ENCODE data around the gene FAM169A. TPM values are rescaled to one million over a fixed set of nuclear protein-coding genes. Genes with fewer than 3 reads are reported as not detected.

Gene FAM169A
- total and polyA plus RNA-seq, 8 donors, result under 0.01 to 11.2 (median 0.35) TPM; not detected in 1

GRCh38 chr5:74766849-74767578, 99.2 kb downstream of the FAM169A start, which contains the start of the genes GFM2 and NSA2:
TSS of gene GFM2 (minus strand) at chr5:74767117. CDS start at chr5:74763742, 3,375 bp downstream.
TSS of gene NSA2 (plus strand) at chr5:74767249. CDS start at chr5:74767361, 112 bp downstream.
- H3K27me3 ChIP-seq, result no peaks in the 10 kb centered on the region
- H3K27ac ChIP-seq, result peak within 1 kb of the TSS; percentile 79 to 88 (median 86)
- peak; percentile 95 to 98 for DNase-seq
- TF ChIP-seq, protein P1, sequence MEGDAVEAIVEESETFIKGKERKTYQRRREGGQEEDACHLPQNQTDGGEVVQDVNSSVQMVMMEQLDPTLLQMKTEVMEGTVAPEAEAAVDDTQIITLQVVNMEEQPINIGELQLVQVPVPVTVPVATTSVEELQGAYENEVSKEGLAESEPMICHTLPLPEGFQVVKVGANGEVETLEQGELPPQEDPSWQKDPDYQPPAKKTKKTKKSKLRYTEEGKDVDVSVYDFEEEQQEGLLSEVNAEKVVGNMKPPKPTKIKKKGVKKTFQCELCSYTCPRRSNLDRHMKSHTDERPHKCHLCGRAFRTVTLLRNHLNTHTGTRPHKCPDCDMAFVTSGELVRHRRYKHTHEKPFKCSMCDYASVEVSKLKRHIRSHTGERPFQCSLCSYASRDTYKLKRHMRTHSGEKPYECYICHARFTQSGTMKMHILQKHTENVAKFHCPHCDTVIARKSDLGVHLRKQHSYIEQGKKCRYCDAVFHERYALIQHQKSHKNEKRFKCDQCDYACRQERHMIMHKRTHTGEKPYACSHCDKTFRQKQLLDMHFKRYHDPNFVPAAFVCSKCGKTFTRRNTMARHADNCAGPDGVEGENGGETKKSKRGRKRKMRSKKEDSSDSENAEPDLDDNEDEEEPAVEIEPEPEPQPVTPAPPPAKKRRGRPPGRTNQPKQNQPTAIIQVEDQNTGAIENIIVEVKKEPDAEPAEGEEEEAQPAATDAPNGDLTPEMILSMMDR (IDR thresholded peaks at IDR 0.05), result peak in 2 of 7 experiments; percentile 3 to 29
- TF ChIP-seq POLR2AphosphoS5 (IDR thresholded peaks at IDR 0.05) (peak; percentile 49 to 94 (median 71)), POLR2A (IDR thresholded peaks at IDR 0.05) (no peak)
- intact Hi-C loops (cut with DNase I; ENCODE audit: low total_unique reads), result no loop called here
- H3K9me3 ChIP-seq, result no peaks in the 10 kb centered on the region
- H3K36me3 ChIP-seq, result peaks cover 15 to 47% (median 45%) of the 10 kb centered on the region in 4 donors
- H3K4me3 ChIP-seq, result peak within 1 kb of the TSS; percentile 76 to 98 (median 94)
- 0% methylated on average over 40 to 54 of the region's 54 CpGs for WGBS, 5 donors
- H3K4me1 ChIP-seq, result peaks cover 17 to 57% (median 41%) of the 10 kb centered on the region in 4 donors

- TF ChIP-seq, protein P1 (IDR thresholded peaks at IDR 0.05), result peak in 4 of 7 experiments; percentile 19 to 58 (median 44)
- TF ChIP-seq POLR2AphosphoS5 (IDR thresholded peaks at IDR 0.05), result no peak
- TF ChIP-seq POLR2A (IDR thresholded peaks at IDR 0.05), result no peak
- TF ChIP-seq EP300 (IDR thresholded peaks at IDR 0.05), result no peak
- DNase-seq, result peak in 1 of 2 donors; percentile 59
Measured at GRCh38 chr5:74766418-74766848, 99.8 kb downstream of the FAM169A start.

DNA sequence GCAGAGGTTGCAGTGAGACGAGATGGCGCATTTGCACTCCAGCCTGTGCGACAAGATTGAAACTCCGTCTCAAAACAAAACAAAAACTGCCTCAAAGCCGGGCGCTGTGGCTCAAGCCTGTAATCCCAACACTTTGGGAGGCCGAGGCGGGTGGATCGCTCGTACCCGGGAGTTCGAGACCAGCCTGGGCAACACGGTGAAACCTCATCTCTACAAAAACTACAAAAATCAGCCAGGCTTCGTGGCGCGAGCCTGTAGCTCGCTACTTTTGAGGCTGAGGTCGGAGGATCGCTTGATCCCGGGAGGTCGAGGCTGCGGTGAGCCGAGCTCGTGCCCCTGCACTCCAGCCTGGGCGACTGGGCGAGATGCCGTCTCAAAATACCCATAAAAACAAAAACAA, 100.3 kb downstream of the FAM169A start:
- intact Hi-C loops (cut with DNase I; ENCODE audit: low total_unique reads), result no loop called here
- H3K27ac ChIP-seq, result peak overlapping the region in 3 of 5 donors; percentile 86 to 88 (median 88)
- H3K4me3 ChIP-seq, result peak overlapping the region; percentile 76 to 98 (median 94)
- H3K4me1 ChIP-seq, result peaks cover 23 to 68% (median 47%) of the 10 kb centered on the region in 4 donors
- no peak for DNase-seq
- H3K36me3 ChIP-seq, result peaks cover 14 to 45% (median 40%) of the 10 kb centered on the region in 4 donors
- no peaks in the 10 kb centered on the region for H3K27me3 ChIP-seq
- no peaks in the 10 kb centered on the region for H3K9me3 ChIP-seq
- TF ChIP-seq POLR2A (IDR thresholded peaks at IDR 0.05) (no peak), EP300 (IDR thresholded peaks at IDR 0.05) (no peak), POLR2AphosphoS5 (IDR thresholded peaks at IDR 0.05) (no peak)
- TF ChIP-seq, protein P1 (IDR thresholded peaks at IDR 0.05), result no peak
- 55 to 73% (median 61%) methylated on average over 27 of the region's 27 CpGs for WGBS, 5 donors

More at GRCh38 chr5:74766418-74766848, 99.8 kb downstream of the FAM169A start:
- intact Hi-C loops (cut with DNase I; ENCODE audit: low total_unique reads), result no loop called here
- WGBS, 5 donors, result 0 to 1% (median 0%) methylated on average over 10 of the region's 10 CpGs
- Histone ChIP-seq H3K4me1 (peaks cover 18 to 63% (median 44%) of the 10 kb centered on the region in 4 donors), H3K27me3 (no peaks in the 10 kb centered on the region), H3K27ac (peak overlapping the region; percentile 73 to 88 (median 86)), H3K36me3 (peaks cover 15 to 45% (median 45%) of the 10 kb centered on the region in 4 donors), H3K4me3 (peak overlapping the region; percentile 76 to 98 (median 94)), H3K9me3 (no peaks in the 10 kb centered on the region)

DNA sequence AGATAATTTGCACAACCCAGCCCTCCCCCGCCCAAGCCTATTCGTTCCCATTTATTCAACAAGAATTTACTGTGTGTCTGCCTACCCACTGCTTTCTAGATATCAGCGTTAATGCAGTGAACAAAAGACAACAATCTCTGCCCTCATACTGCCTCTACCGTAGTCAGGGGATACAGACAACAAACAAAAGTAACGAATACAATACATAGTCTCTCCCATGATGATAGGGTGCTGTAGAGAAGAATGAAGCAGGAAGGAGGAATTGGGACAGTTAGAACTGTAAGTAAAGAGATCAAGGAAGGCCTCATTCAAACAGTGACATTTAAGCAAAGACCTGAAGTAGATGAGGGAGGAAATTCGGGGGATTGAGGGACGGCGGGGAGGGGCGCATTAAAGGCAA, 101.0 kb downstream of the FAM169A start:
- Histone ChIP-seq H3K4me1 (peaks cover 28 to 75% (median 51%) of the 10 kb centered on the region in 4 donors), H3K4me3 (peak overlapping the region in 2 of 4 donors; percentile 97 to 98), H3K27me3 (no peaks in the 10 kb centered on the region), H3K9me3 (no peaks in the 10 kb centered on the region), H3K27ac (peak overlapping the region in 2 of 5 donors; percentile 86 to 88), H3K36me3 (peaks cover 6 to 44% (median 38%) of the 10 kb centered on the region in 4 donors)
- 43 to 66% (median 57%) methylated on average over 9 of the region's 9 CpGs for WGBS, 5 donors
- TF ChIP-seq POLR2A (IDR thresholded peaks at IDR 0.05), result no peak
- TF ChIP-seq POLR2AphosphoS5 (IDR thresholded peaks at IDR 0.05), result no peak
- no peak for TF ChIP-seq EP300 (IDR thresholded peaks at IDR 0.05)
- TF ChIP-seq, protein P1 (IDR thresholded peaks at IDR 0.05), result no peak
- intact Hi-C loops (cut with DNase I; ENCODE audit: low total_unique reads), result no loop called here
- DNase-seq, result peak in 1 of 2 donors; percentile 66
